Stimulated activated naive B cell treated with anti-CD40 and anti-IgM and Interleukin-4, amounts not matched to agents 10 μg/mL and 1 μg/mL and 100 μg/mL, for 72 hours (primary cell): Measurements from ENCODE around the gene ADK.

Source experiments
- ATAC-seq, 2 donors: fragments of 150-1000 bp; cut with Tn5 transposase; replicated peaks; 2 replicates each; pipeline ENCODE4 v1.10.0; 2021; ENCODE audit warnings: moderate library complexity in 1 of 2
- DNase-seq: peaks from one replicate; pipeline ENCODE4 v3.0.0; 2021
- H3K27ac Mint-ChIP-seq: one replicate; pipeline ENCODE4 v1.8.0; 2022; ENCODE audit warnings: mild to moderate bottlenecking, mixed read lengths
- H3K27me3 Mint-ChIP-seq, 2 donors: one replicate each; pipeline ENCODE4 v1.8.0; 2022; ENCODE audit warnings: mixed read lengths in 2 of 2
- H3K36me3 Mint-ChIP-seq, 2 donors: one replicate each; pipeline ENCODE4 v1.8.0; 2022; ENCODE audit warnings: mixed read lengths in 2 of 2, mild to moderate bottlenecking in 1 of 2
- H3K4me1 Mint-ChIP-seq, 2 donors: one replicate each; pipeline ENCODE4 v1.8.0; 2022; ENCODE audit warnings: mixed read lengths in 2 of 2, mild to moderate bottlenecking in 1 of 2
- H3K4me3 Mint-ChIP-seq, 2 donors: one replicate each; pipeline ENCODE4 v1.8.0; 2022; ENCODE audit warnings: mild to moderate bottlenecking in 2 of 2, mixed read lengths in 2 of 2, moderate library complexity in 1 of 2
- H3K9me3 Mint-ChIP-seq, 2 donors: one replicate each; pipeline ENCODE4 v1.8.0; 2022; ENCODE audit warnings: mixed read lengths in 2 of 2, mild to moderate bottlenecking in 1 of 2

The ADK gene

GRCh38 chr10:74718208-74718607 lies 567.2 kb downstream of the ADK start:
- DNase-seq (no peak), ATAC-seq (no peak)
- Mint-ChIP-seq H3K9me3 (peaks cover 22 to 28% of the 10 kb centered on the region in 2 donors), H3K27me3 (no peaks in the 10 kb centered on the region), H3K4me1 (no peaks in the 10 kb centered on the region), H3K27ac (no peak overlapping the region), H3K36me3 (peaks cover 52 to 74% of the 10 kb centered on the region in 2 donors), H3K4me3 (no peak overlapping the region)

DNA sequence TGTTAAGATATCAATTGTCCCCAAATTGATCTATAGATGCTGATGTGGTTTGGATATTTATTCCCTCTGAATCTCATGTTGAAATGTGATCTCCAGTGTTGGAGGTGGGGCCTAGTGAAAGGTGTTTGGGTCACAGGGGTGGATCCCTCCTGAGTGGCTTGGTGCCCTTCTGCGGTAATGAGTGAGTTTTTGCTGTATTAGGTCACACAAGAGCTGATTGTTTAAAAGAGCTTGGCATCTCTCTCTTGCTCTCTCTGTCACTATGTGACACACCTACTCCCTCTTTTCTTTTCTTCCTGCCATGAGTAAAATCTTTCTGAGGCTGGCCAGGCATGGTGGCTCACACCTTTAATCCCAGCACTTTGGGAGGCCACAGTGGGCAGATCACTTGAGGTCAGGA lies 577.2 kb downstream of the ADK start:
- Mint-ChIP-seq H3K4me3 (no peak overlapping the region), H3K27me3 (no peaks in the 10 kb centered on the region), H3K4me1 (no peaks in the 10 kb centered on the region), H3K27ac (no peak overlapping the region), H3K36me3 (peaks cover 3 to 6% of the 10 kb centered on the region in 2 donors), H3K9me3 (peaks cover 0 to 9% of the 10 kb centered on the region in 2 donors)
- DNase-seq, result no peak
- ATAC-seq, result no peak

- Mint-ChIP-seq H3K4me3 (no peak overlapping the region), H3K4me1 (no peaks in the 10 kb centered on the region), H3K9me3 (peaks cover 4 to 6% of the 10 kb centered on the region in 2 donors), H3K36me3 (peaks cover 0 to 1% of the 10 kb centered on the region in 2 donors), H3K27me3 (no peaks in the 10 kb centered on the region), H3K27ac (no peak overlapping the region)
- no peak for ATAC-seq
- no peak for DNase-seq
Observed at GRCh38 chr10:74730246-74730645, 579.2 kb downstream of the ADK start.

GRCh38 chr10:74733612-74734011 lies 582.6 kb downstream of the ADK start:
- DNase-seq (no peak), ATAC-seq (no peak)
- Mint-ChIP-seq H3K27me3 (no peaks in the 10 kb centered on the region), H3K9me3 (peaks cover 4 to 8% of the 10 kb centered on the region in 2 donors), H3K27ac (no peak overlapping the region), H3K4me1 (peaks cover 6 to 10% of the 10 kb centered on the region in 2 donors), H3K4me3 (no peak overlapping the region), H3K36me3 (no peaks in the 10 kb centered on the region)

GRCh38 chr10:74736029-74736428 lies 585.0 kb downstream of the ADK start:
- Mint-ChIP-seq H3K27ac (no peak overlapping the region), H3K27me3 (no peaks in the 10 kb centered on the region), H3K4me1 (peaks cover 16 to 26% of the 10 kb centered on the region in 2 donors), H3K36me3 (no peaks in the 10 kb centered on the region), H3K4me3 (no peak overlapping the region), H3K9me3 (peaks cover 4 to 8% of the 10 kb centered on the region in 2 donors)
- no peak for DNase-seq
- no peak for ATAC-seq

DNA sequence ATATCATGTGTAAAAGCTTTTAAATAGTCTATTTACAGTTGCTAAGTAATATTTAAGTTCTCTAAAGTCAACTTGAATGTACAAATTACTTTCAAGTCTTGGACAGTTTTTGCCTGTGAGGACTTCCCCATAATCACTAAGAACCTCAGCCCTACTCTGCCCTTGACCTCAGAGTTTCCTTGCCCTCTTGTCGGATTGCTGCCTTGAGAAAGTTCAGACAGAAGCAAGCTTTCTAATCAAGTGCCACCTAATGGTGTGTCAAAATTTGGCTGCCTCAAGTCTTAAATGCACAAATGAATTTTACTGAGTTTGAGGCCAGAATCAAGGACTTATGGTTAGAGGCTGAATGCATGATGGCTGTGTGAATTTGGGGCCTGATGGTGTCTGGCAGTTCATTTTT lies 587.0 kb downstream of the ADK start:
- Mint-ChIP-seq H3K36me3 (no peaks in the 10 kb centered on the region), H3K9me3 (peaks cover 4 to 6% of the 10 kb centered on the region in 2 donors), H3K4me3 (peak overlapping the region in 1 of 2 donors; percentile 14), H3K27me3 (no peaks in the 10 kb centered on the region), H3K27ac (peak overlapping the region; percentile 37), H3K4me1 (peaks cover 16 to 26% of the 10 kb centered on the region in 2 donors)
- peak; percentile 83 to 87 for ATAC-seq
- DNase-seq, result peak; percentile 13

DNA sequence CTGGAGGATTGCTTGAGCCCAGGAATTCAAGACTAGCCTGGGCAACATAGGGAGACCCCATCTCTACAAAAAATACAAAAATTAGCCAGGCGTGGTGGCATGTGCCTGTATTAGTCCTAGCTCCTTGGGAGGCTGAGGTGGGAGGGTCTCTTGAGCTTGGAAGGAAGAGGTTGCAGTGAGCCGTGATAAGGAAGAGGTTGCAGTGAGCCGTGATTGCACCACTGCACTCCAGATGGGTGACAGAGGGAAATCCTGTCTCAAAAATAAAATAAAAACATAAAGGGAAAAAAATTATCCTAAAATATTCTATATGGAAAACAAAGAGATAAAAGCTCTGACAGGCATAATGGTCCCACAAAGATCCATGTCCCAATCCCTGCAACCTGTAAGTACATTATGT lies 587.5 kb downstream of the ADK start:
- Mint-ChIP-seq H3K27me3 (no peaks in the 10 kb centered on the region), H3K27ac (no peak overlapping the region), H3K4me1 (peaks cover 16 to 26% of the 10 kb centered on the region in 2 donors)

GRCh38 chr10:74738985-74739567 lies 588.1 kb downstream of the ADK start:
- Mint-ChIP-seq H3K4me1 (peaks cover 16 to 26% of the 10 kb centered on the region in 2 donors), H3K9me3 (peaks cover 0 to 2% of the 10 kb centered on the region in 2 donors), H3K4me3 (peak overlapping the region; percentile 33 to 77), H3K27me3 (no peaks in the 10 kb centered on the region), H3K27ac (peak overlapping the region; percentile 81), H3K36me3 (no peaks in the 10 kb centered on the region)
- ATAC-seq (peak; percentile 84 to 86), DNase-seq (peak; percentile 35)

More for the DNA sequence above, 587.5 kb downstream of the ADK start:
- peaks cover 4% of the 10 kb centered on the region in 2 donors for H3K9me3 Mint-ChIP-seq
- peak overlapping the region; percentile 14 to 33 for H3K4me3 Mint-ChIP-seq
- DNase-seq, result no peak
- no peak for ATAC-seq
- no peaks in the 10 kb centered on the region for H3K36me3 Mint-ChIP-seq

DNA sequence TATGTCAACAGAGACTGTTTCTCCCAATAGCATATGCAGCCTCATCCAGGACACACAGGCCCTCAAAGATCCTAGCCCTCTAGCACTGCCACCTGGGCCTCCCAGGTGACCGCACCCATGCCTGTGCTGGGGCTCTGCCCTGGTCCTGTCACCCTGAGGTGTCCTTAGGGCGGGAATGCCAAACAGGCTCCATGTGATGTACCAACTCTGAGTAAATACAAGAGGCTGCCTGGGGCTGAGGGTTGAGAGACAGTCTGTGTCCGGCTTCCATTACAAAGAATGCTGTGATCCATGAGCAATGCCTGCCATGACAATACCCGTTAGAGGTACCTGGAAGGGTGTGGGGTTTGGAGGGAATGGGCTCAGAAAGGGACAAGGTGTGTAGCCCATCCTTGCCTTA lies 592.4 kb downstream of the ADK start:
- H3K36me3 Mint-ChIP-seq, result no peaks in the 10 kb centered on the region
- ATAC-seq (no peak), DNase-seq (no peak)
- no peaks in the 10 kb centered on the region for H3K27me3 Mint-ChIP-seq
- peaks cover 12 to 18% of the 10 kb centered on the region in 2 donors for H3K4me1 Mint-ChIP-seq
- no peak overlapping the region for H3K4me3 Mint-ChIP-seq
- no peaks in the 10 kb centered on the region for H3K9me3 Mint-ChIP-seq
- H3K27ac Mint-ChIP-seq, result no peak overlapping the region

DNA sequence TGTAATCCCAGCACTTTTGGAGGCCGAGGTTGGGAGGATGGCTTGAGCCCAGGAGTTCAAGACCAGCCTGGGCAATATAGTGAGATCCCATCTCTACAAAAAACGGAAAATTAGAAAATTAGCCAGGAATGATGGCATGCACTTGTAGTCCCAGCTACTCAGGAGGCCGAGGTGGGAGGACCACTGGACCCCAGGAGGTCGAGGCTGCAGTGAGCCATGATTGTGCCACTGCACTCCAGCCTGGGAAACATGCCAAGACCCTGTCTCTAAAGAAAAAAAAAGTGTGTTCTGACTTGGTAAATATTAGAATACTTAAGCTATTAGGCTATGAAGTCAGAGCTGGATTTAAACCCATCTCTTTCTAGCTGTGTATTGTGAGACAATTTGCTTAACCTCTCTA lies 594.4 kb downstream of the ADK start:
- no peak for ATAC-seq
- no peaks in the 10 kb centered on the region for H3K36me3 Mint-ChIP-seq
- DNase-seq, result no peak
- H3K4me3 Mint-ChIP-seq, result no peak overlapping the region
- no peaks in the 10 kb centered on the region for H3K9me3 Mint-ChIP-seq
- H3K27me3 Mint-ChIP-seq, result no peaks in the 10 kb centered on the region
- no peak overlapping the region for H3K27ac Mint-ChIP-seq
- H3K4me1 Mint-ChIP-seq, result peaks cover 0 to 7% of the 10 kb centered on the region in 2 donors

DNA sequence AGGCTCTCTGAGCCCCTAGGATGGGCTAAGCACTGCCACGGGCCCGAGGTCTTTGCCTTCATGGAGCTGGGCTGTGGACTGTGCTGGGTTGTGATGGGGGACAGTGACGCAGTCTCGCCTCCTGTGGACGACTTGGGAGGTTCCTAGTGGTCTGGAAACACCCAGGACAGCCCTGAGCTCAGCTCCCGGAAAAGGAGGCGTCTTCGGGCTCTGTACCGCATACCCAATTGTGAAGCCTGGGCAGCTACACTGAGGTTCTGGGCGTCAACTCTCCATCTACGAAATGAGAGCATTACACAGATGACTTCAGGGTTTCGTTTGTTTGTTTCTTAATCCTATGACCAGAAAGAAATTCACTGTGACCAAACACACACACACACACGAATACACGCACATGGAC lies 595.8 kb downstream of the ADK start:
- ATAC-seq, result no peak

GRCh38 chr10:74748468-74749031 lies 597.5 kb downstream of the ADK start:
- no peak for ATAC-seq
- Mint-ChIP-seq H3K27ac (no peak overlapping the region), H3K4me1 (peaks cover 10 to 20% of the 10 kb centered on the region in 2 donors), H3K36me3 (no peaks in the 10 kb centered on the region), H3K4me3 (no peak overlapping the region), H3K9me3 (no peaks in the 10 kb centered on the region), H3K27me3 (no peaks in the 10 kb centered on the region)
- no peak for DNase-seq

More for the DNA sequence above, 595.8 kb downstream of the ADK start:
- Mint-ChIP-seq H3K27me3 (no peaks in the 10 kb centered on the region), H3K4me3 (no peak overlapping the region), H3K9me3 (no peaks in the 10 kb centered on the region), H3K36me3 (no peaks in the 10 kb centered on the region), H3K4me1 (peaks cover 10 to 20% of the 10 kb centered on the region in 2 donors), H3K27ac (no peak overlapping the region)
- no peak for DNase-seq

- H3K27ac Mint-ChIP-seq, result peak overlapping the region; percentile 65
- H3K27me3 Mint-ChIP-seq, result no peaks in the 10 kb centered on the region
- peak; percentile 26 for DNase-seq
- ATAC-seq, result peak; percentile 91 to 93
- peaks cover 10 to 24% of the 10 kb centered on the region in 2 donors for H3K4me1 Mint-ChIP-seq
- H3K4me3 Mint-ChIP-seq, result no peak overlapping the region
- no peaks in the 10 kb centered on the region for H3K9me3 Mint-ChIP-seq
- no peaks in the 10 kb centered on the region for H3K36me3 Mint-ChIP-seq
Observed at GRCh38 chr10:74750848-74751274, 599.8 kb downstream of the ADK start.

GRCh38 chr10:74752371-74753040 lies 601.5 kb downstream of the ADK start:
- no peak for DNase-seq
- H3K36me3 Mint-ChIP-seq, result no peaks in the 10 kb centered on the region
- no peak overlapping the region for H3K27ac Mint-ChIP-seq
- H3K4me3 Mint-ChIP-seq, result no peak overlapping the region
- H3K9me3 Mint-ChIP-seq, result no peaks in the 10 kb centered on the region
- no peak for ATAC-seq
- no peaks in the 10 kb centered on the region for H3K27me3 Mint-ChIP-seq
- H3K4me1 Mint-ChIP-seq, result peaks cover 10 to 24% of the 10 kb centered on the region in 2 donors
